ENCODE results near the gene LINGO3. TPM values are rescaled to one million over a fixed set of nuclear protein-coding genes. Genes with fewer than 3 reads are reported as not detected.

Gene LINGO3
- total and polyA plus RNA-seq, 2 donors (not counting 3 experiments of a cell fraction or from before 2014, with no cell fraction given): not detected

GRCh38 chr19:2270423-2271233, 37.3 kb downstream of the LINGO3 start:
- H3K9me3 ChIP-seq (replicated peaks; ENCODE audit: control insufficient read depth, insufficient read depth, low read length): no peaks in the 10 kb centered on the region
- H4K20me1 ChIP-seq (replicated peaks; ENCODE audit: control insufficient read depth, extremely low read depth, insufficient read depth, low read length): no peaks in the 10 kb centered on the region
- peak; percentile 63 for DNase-seq (ENCODE audit: low read depth, low spot score)
- TSS peak; percentile 67 for BruUV-seq (replicated peaks)
- intact Hi-C loops (cut with micrococcal nuclease): loop anchor here (5.0 kb wide), 1 partner anchor 342 kb away; no protein-coding TSS in a partner anchor
- no peak for FAIRE-seq
- H3K4me3 ChIP-seq (replicated peaks in 1 of 3; ENCODE audit: insufficient read depth in 1 of 3, low read depth in 1 of 3, low read length in 3 of 3): peak overlapping the region; percentile 66 to 95 (median 92)
- peaks cover 47% of the 10 kb centered on the region for H3K79me2 ChIP-seq (ENCODE audit: control insufficient read depth, insufficient read depth, low read length)
- H3K36me3 ChIP-seq (ENCODE audit: control insufficient read depth in 2 of 2, extremely low read depth in 1 of 2, insufficient read depth in 2 of 2, low read length in 2 of 2): peaks cover 2 to 15% of the 10 kb centered on the region in 2 experiments
- CTCF ChIA-PET: interaction anchor here (1.0 to 3.3 kb wide), 4 partner anchors 31 to 340 kb away, joined by 3 to 17 read pairs (median 4); partner anchors contain the start of gene PLEKHJ1
- no peaks in the 10 kb centered on the region for H3K9me1 ChIP-seq (replicated peaks; ENCODE audit: control insufficient read depth, extremely low read depth, insufficient read depth, low read length)
- no peak overlapping the region for H2AFZ ChIP-seq (ENCODE audit: low read depth, low read length)
- dilution Hi-C loops (cut with MboI; ENCODE audit: extremely low pct_ligation_motif_present, low sequenced_read_pairs): no loop called here
- H3K4me2 ChIP-seq (ENCODE audit: insufficient read depth, low read length): peak overlapping the region; percentile 70
- no peaks in the 10 kb centered on the region for H3K27me3 ChIP-seq (ENCODE audit: control insufficient read depth in 2 of 2, insufficient read depth in 2 of 2, low read length in 2 of 2)
- POLR2A ChIA-PET: interaction anchor here (1.0 kb wide), 1 partner anchor 31 kb away, joined by 4 read pairs; no protein-coding TSS in a partner anchor
- H3K4me1 ChIP-seq (ENCODE audit: control insufficient read depth, extremely low read depth, insufficient read depth, low read length): peaks cover 38% of the 10 kb centered on the region
- peak overlapping the region; percentile 67 for H3K27ac ChIP-seq (ENCODE audit: insufficient read depth, low read depth, low read length)
- TF ChIP-seq POLR2A (IDR thresholded peaks at IDR 0.05; ENCODE audit: low read depth, low read length) (peak; percentile 35), CTCF (IDR thresholded peaks at IDR 0.05; ENCODE audit: extremely low read depth in 1 of 2, insufficient read depth in 1 of 2, low read depth in 1 of 2, low read length in 2 of 2) (no peak), MYC (IDR thresholded peaks at IDR 0.05; ENCODE audit: low read depth, low read length) (no peak)
- H3K9ac ChIP-seq (replicated peaks; ENCODE audit: extremely low read depth, insufficient read depth, low read length): peak overlapping the region; percentile 90

GRCh38 chr19:2270157-2270422, 37.9 kb downstream of the LINGO3 start:
- peak; percentile 9 for TF ChIP-seq POLR2A (IDR thresholded peaks at IDR 0.05; ENCODE audit: low read depth, low read length)
- TF ChIP-seq MAX (IDR thresholded peaks at IDR 0.05; ENCODE audit: insufficient read depth, insufficient read length): no peak
- H3K36me3 ChIP-seq (ENCODE audit: control insufficient read depth in 2 of 2, extremely low read depth in 1 of 2, insufficient read depth in 2 of 2, low read length in 2 of 2): peaks cover 2 to 11% of the 10 kb centered on the region in 2 experiments
- H3K9me3 ChIP-seq (replicated peaks; ENCODE audit: control insufficient read depth, insufficient read depth, low read length): no peaks in the 10 kb centered on the region
- CTCF ChIA-PET: interaction anchor here (3.3 kb wide), 1 partner anchor 31 kb away, joined by 17 read pairs; no protein-coding TSS in a partner anchor
- FAIRE-seq: no peak
- H3K4me3 ChIP-seq (replicated peaks in 1 of 3; ENCODE audit: insufficient read depth in 1 of 3, low read depth in 1 of 3, low read length in 3 of 3): peak overlapping the region; percentile 66 to 95 (median 92)
- H3K79me2 ChIP-seq (ENCODE audit: control insufficient read depth, insufficient read depth, low read length): peaks cover 47% of the 10 kb centered on the region
- H3K27me3 ChIP-seq (ENCODE audit: control insufficient read depth in 2 of 2, insufficient read depth in 2 of 2, low read length in 2 of 2): no peaks in the 10 kb centered on the region
- no peaks in the 10 kb centered on the region for H3K9me1 ChIP-seq (replicated peaks; ENCODE audit: control insufficient read depth, extremely low read depth, insufficient read depth, low read length)
- POLR2A ChIA-PET: interaction anchor here (0.7 to 0.8 kb wide), 2 partner anchors 11 to 31 kb away, joined by 3 read pairs; no protein-coding TSS in a partner anchor
- intact Hi-C loops (cut with micrococcal nuclease) (loop anchor here (5.0 kb wide), 1 partner anchor 342 kb away; no protein-coding TSS in a partner anchor), dilution Hi-C loops (cut with MboI; ENCODE audit: extremely low pct_ligation_motif_present, low sequenced_read_pairs) (no loop called here)
- H3K9ac ChIP-seq (replicated peaks; ENCODE audit: extremely low read depth, insufficient read depth, low read length): peak overlapping the region; percentile 90
- peak overlapping the region; percentile 67 for H3K27ac ChIP-seq (ENCODE audit: insufficient read depth, low read depth, low read length)
- DNase-seq (ENCODE audit: low read depth, low spot score): no peak
- H2AFZ ChIP-seq (ENCODE audit: low read depth, low read length): no peak overlapping the region
- H4K20me1 ChIP-seq (replicated peaks; ENCODE audit: control insufficient read depth, extremely low read depth, insufficient read depth, low read length): no peaks in the 10 kb centered on the region
- peak overlapping the region; percentile 0 for H3K4me2 ChIP-seq (ENCODE audit: insufficient read depth, low read length)
- no TSS peak for BruUV-seq (replicated peaks)
- peaks cover 38% of the 10 kb centered on the region for H3K4me1 ChIP-seq (ENCODE audit: control insufficient read depth, extremely low read depth, insufficient read depth, low read length)

Data from endothelial cell of umbilical vein (primary cell).